ENCODE data around the gene TMPRSS4. TPM values are rescaled to one million over a fixed set of nuclear protein-coding genes. Genes with fewer than 3 reads are reported as not detected.

TMPRSS4 gene
- total and polyA plus RNA-seq, 8 donors: 2.9 to 7.0 (median 4.4) TPM

DNA sequence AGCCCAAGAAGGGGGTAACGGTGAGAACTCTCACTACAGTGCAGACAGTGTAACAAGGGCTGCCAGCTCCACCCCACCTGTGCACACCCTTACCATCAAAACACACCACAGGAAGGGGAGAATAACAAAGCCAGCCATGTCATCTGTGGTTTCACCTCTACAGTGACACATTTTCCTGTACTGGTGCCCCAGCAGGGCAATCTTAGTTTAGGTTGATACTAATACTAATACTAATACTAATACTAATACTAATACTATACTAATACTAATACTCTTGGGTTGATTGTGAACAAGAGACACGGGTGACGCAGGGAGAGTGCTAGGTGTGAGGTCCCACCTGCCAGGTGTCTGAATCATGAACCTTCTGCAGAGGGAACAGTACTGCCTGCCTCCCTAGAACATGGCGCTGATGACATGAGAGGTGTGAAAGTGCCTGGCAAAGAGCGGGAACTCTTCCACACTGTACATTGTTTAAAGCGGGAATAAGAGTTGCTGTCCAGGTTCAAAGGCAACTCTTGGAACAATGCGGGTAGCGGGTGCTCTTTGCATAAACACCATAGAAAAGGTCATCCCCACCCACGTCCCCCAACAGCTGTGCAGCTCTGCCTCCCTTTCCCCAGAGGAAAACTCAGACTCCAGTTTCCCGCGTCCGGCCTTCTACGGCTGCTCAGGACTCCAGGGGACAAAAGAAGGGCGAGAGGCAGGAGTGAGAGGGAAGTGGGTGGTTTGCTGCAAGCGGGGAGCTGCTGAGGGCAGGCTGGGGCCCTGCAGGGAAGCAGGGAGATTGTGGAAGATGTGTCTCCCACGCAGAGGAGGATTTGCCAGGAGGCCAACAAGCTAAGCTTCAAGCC is 25.0 kb upstream of the TMPRSS4 start:
- Histone ChIP-seq H3K27me3 (no peaks in the 10 kb centered on the region), H3K4me1 (peaks cover 0 to 11% of the 10 kb centered on the region in 2 donors), H3K9me3 (no peaks in the 10 kb centered on the region), H3K4me3 (no peak overlapping the region), H3K27ac (no peak overlapping the region), H3K36me3 (no peaks in the 10 kb centered on the region)
- ATAC-seq: no peak
- DNase-seq: no peak
- TF ChIP-seq, protein P1, sequence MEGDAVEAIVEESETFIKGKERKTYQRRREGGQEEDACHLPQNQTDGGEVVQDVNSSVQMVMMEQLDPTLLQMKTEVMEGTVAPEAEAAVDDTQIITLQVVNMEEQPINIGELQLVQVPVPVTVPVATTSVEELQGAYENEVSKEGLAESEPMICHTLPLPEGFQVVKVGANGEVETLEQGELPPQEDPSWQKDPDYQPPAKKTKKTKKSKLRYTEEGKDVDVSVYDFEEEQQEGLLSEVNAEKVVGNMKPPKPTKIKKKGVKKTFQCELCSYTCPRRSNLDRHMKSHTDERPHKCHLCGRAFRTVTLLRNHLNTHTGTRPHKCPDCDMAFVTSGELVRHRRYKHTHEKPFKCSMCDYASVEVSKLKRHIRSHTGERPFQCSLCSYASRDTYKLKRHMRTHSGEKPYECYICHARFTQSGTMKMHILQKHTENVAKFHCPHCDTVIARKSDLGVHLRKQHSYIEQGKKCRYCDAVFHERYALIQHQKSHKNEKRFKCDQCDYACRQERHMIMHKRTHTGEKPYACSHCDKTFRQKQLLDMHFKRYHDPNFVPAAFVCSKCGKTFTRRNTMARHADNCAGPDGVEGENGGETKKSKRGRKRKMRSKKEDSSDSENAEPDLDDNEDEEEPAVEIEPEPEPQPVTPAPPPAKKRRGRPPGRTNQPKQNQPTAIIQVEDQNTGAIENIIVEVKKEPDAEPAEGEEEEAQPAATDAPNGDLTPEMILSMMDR (IDR thresholded peaks at IDR 0.05): no peak
- intact Hi-C loops (cut with DNase I): loop anchor here in 1 of 2 donors (5.0 to 10.0 kb wide), 3 partner anchors 107 to 245 kb away; partner anchors contain the start of gene FXYD2

DNA sequence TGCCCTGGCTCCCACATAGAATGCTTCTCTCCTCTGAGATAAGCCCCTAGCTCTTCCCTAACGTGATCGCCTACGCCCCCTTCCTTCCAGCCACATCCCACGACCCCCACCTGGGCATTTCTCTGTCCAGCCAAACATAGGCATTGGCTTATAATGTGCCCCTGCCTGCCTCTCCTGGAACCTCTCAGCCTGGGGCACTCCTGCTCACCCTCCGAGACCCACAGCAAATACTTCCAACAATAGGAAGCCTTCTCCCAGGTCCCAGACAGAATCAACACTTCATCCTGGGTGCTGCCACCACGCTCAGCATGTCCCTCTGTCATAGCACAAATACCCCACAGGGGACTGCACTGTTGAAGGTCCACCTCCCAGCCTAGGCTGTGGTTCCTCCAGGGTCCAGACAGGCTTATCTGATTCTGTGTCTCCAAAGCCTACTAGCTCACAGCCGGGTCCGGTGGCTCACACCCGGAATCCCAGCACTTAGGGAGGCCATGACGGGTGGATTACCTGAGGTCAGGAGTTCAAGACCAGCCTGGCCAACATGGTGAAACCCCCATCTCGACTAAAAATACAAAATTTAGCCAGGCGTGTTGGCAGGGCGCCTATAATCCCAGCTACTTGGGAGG is 24.2 kb upstream of the TMPRSS4 start:
- no peak overlapping the region for H3K4me3 ChIP-seq
- H3K36me3 ChIP-seq: no peaks in the 10 kb centered on the region
- peaks cover 0 to 11% of the 10 kb centered on the region in 2 donors for H3K4me1 ChIP-seq
- intact Hi-C loops (cut with DNase I): loop anchor here in 1 of 2 donors (5.0 to 10.0 kb wide), 3 partner anchors 108 to 245 kb away; partner anchors contain the start of gene FXYD2
- ATAC-seq (no peak), DNase-seq (no peak)
- no peaks in the 10 kb centered on the region for H3K9me3 ChIP-seq
- TF ChIP-seq, protein P1 (IDR thresholded peaks at IDR 0.05): no peak
- no peak overlapping the region for H3K27ac ChIP-seq
- H3K27me3 ChIP-seq: peaks cover 0 to 5% of the 10 kb centered on the region in 2 donors

DNA sequence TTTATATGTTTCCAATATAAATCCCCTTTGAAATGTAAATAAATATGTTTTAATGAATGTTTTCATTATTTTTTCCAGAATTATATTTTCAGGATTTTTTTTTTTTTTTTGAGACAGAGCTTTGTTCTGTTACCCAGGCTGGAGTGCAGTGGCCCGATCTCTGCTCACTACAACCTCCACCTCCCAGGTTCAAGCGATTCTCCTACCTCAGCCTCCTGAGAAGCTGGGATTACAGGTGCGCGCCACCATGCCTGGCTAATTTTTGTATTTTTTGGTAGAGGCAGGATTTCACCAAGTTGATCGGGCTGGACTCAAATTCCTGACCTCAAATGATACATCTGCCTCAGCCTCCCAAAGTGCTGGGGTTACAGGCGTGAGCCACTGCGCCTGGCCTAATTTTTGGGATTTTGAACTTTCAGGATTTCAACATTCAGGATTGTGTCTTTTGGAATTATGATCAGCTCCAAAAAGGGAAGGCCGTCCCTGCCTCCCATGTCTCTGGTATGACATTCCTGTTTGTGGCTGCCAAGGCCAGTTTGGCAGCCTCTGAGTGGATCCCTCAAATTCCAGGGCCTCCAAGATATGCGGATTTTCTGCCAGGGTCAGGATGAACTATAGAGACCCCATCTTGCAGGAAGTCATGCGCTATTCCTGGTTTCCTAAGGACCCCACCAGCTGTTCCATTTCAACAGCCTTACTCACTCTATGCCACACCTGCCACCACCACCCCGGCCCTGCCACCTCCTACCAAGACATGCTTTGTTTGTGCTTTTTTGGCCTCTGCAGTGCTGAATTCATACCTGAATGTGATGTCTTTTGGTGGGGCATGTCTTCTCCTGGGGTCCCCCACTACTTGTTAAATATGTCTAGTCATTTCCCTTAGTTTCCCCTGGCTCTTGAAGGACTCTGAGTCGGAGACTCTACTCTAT is 21.9 kb upstream of the TMPRSS4 start:
- intact Hi-C loops (cut with DNase I): loop anchor here in 1 of 2 donors (5.0 to 10.0 kb wide), 3 partner anchors 110 to 248 kb away; partner anchors contain the start of gene FXYD2
- ATAC-seq: no peak
- DNase-seq: no peak

DNA sequence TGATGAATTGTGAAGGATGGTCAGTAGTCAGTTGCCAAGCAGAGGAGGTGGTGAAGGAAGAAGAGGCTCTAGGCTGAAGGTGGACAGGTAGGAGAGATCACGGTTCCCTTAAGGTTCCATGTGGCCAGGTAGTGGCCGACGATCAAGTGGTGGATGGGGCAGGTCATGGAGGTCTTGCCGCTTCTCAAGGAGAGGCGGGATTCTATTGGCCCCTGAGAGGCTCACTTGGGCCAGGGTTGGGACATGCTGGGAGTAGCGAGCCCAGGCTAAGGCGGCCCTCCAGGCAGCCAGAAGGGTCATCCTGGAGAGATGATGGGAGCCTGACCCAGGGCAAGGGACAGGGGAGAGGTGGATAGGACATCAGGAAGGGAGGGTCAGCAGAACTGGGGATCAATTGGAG is 20.9 kb upstream of the TMPRSS4 start:
- Histone ChIP-seq H3K36me3 (no peaks in the 10 kb centered on the region), H3K27ac (no peak overlapping the region), H3K4me3 (no peak overlapping the region), H3K27me3 (peaks cover 0 to 15% of the 10 kb centered on the region in 2 donors), H3K4me1 (peaks cover 0 to 11% of the 10 kb centered on the region in 2 donors), H3K9me3 (no peaks in the 10 kb centered on the region)
- intact Hi-C loops (cut with DNase I): loop anchor here in 1 of 2 donors (10.0 kb wide), 1 partner anchor 111 kb away; no protein-coding TSS in a partner anchor
- DNase-seq (no peak), ATAC-seq (no peak)
- TF ChIP-seq, protein P1 (IDR thresholded peaks at IDR 0.05): no peak

More for the DNA sequence above, 21.9 kb upstream of the TMPRSS4 start:
- Histone ChIP-seq H3K4me3 (no peak overlapping the region), H3K36me3 (no peaks in the 10 kb centered on the region), H3K27ac (no peak overlapping the region), H3K27me3 (peaks cover 0 to 15% of the 10 kb centered on the region in 2 donors), H3K9me3 (no peaks in the 10 kb centered on the region), H3K4me1 (peaks cover 0 to 11% of the 10 kb centered on the region in 2 donors)
- TF ChIP-seq, protein P1 (IDR thresholded peaks at IDR 0.05): no peak

All from left lung (tissue), 10 donors.